GM21423 (cell line): Measurements from ENCODE around the gene CYP4A22.
"Not testable (repeated sequence)": the region's sequence is repeated elsewhere in the genome, so short reads cannot be mapped to it uniquely, and the experiment has no call there.

Source experiments
- ATAC-seq: cut with Tn5 transposase; IDR thresholded peaks from one replicate; pipeline ENCODE4 v1.9.1; 2021; ENCODE audit warnings: mild to moderate bottlenecking, moderate library complexity; ENCODE audit not compliant: unreplicated experiment

The CYP4A22 gene

GRCh38 chr1:47184822-47185677 lies 47.8 kb downstream of the CYP4A22 start:
- no peak for ATAC-seq

DNA sequence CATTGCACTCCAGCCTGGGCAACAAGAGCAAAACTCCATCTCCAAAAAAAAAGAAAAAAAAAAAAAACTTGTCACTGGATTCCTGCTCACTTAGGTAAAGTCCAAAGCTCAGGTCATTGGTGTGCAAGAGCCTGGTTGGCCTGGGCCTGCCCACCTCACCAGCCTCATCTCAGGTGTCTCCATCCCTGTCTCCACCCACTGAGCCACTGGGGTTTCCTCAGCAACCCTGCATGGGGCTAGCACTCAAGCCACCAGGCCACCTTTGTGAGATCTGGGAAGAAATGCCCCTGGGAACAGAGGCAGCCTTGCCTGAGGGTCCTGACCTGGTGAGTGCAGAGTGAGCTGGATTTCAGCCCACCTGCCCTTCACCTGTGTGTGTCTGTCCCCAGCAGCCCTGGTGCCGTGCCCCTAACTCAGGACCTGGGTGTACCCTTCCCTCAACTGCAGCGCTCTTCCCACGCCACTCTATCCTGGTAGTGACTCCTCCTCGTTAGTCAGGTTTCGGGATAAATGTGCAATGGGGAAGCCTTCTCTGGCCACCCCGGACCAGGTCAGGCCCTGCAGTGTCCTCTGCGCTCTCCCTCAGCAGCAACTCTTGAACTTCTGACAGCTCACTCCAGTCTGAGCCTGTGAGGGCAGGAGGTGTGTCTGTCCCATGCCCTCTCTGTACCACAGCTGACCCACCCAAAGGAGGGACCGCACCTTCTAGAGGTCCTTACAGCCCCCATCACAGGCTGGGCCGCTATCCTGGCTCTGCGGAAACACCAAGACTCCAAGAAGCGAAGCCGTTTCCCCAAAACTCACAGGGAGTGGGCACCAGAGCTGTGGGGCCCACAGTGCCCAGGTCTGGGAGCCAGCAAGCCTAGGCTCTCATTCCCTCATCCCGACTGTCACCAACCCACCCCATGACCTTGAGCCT lies 49.3 kb downstream of the CYP4A22 start:
- ATAC-seq = no peak

DNA sequence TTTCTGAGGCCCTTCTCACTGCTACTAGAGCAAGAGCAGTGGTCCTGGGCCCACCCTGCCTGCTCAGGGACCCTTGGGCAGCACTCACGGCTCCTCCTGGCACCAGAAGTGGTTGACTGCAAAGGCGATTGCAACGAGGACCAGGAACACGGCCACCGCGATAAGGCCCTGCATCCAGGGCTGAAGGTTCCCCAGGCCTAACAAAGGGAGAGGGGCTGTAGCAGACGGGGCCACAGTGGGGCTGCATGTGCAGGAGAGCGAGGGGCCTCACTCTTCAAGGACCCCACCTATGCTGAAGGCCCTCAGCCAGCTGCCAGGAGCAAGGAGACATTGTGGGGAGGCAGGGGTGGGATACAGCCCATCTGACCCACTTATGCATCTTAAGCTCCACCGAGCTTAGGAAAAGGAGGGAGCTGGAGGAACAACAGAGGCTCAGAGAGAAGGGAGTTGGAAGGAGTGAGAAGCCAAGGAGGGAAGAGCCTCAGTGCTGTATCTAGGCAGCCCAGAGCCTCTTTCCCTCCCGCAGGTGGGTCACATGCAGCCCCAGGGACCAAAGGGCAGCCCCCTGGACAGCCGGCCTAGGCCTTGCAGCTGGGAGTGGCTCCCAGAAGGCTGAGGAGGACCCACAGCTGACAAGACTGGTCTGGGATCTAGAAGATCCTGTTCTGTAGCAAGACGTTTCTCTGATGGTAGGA lies 50.1 kb downstream of the CYP4A22 start:
- no peak for ATAC-seq

DNA sequence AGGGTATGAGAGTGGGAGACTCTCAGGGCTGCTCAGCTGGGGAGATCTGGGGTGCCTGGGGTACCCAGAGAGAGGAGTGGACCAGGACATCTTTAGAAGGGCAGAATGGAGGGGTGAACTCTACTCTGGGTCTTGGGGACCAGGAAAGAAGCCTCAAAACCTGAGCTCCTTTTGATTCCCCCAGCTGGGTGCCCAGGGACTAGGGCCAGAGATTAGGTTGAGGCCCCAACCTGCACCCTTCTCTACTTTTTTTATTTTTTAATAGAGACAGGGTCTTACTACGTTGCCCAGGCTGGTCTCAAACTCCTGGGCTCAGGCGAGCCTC lies 50.6 kb downstream of the CYP4A22 start:
- ATAC-seq = no peak

DNA sequence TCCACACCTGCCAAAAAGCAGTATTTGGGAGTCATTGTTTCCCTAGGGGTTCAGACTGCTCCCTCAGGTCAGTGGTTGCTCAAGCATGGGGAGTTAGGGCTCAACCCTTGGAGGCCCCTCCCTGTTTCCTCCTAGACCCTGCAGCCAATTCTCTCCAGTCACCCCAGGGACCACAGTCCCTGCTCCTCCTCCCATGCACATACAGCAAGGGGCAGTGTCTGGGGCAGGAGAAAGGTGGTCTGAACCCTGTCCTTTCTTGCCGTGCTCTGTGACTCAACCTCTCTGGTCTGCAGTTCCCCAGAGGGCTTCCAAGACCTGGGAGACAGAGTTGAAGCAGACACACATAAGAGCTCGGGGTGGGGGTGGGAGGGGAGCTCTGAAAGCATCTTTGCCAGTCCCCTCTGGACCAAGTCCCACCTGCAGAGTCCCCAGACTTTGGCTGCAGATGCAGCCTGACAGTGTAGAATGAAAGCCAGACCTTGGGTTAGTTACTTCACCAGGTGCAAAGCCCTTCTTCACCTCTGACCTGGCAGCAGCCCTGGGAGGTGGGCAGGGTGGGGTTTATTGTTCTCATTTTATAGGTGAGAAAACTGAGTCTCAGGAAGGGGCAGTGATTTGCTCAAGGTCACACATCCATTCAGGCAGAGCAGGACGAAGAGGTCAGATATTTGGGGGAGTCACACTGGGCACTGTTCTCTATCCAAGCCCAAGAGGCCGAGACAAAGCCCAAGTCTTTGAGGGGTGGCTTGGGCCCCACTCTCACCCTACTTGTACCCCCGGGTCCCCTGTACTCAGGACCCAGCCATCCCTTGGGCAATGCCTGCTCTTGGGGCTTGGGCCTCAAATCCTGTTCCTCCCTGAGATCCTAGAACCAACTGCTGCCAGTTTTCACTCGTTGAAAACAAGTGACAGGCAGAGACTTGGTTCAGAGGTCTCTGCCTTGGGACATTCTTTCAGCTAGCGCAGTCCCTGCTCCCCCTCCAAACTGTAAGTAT lies 51.8 kb downstream of the CYP4A22 start:
- no peak for ATAC-seq

DNA sequence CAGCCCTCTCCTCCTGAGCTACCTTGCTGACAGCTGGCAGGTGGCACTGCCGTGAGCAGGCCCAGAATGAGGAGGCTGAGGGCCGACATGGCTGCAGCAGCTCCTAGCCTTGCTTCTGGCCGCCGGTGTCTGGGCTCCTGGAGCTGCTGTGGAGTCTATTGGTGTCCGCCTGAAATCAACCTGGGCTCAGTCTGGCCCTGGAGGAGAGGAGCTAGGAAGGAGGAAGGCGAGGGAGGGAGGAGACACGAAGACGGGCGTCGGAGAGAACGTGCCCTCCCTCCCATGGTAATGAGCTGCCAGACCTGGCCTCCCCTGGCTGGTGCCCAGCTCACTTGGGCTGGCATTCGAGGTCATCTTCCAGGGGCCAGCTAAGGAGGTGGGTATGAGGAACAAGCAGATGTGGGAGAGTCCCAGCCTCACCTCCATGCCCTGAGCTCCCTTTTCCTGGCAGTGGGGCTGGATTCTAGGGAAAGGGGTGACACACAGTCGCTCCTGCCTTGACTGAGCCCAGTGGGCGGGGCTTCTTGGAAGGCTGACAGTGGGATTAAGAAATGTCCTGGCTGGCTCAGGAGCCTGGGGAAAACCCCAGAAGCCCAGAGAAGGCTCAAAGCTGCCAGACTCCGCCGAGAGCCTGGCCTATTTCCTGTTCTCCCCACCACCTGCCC lies 52.7 kb downstream of the CYP4A22 start, which contains the start of gene PDZK1IP1:
TSS of gene PDZK1IP1 (minus strand) at position 193 of the 665 bp plus-strand sequence. CDS start at position 89, 104 bp downstream.
- ATAC-seq = no peak

DNA sequence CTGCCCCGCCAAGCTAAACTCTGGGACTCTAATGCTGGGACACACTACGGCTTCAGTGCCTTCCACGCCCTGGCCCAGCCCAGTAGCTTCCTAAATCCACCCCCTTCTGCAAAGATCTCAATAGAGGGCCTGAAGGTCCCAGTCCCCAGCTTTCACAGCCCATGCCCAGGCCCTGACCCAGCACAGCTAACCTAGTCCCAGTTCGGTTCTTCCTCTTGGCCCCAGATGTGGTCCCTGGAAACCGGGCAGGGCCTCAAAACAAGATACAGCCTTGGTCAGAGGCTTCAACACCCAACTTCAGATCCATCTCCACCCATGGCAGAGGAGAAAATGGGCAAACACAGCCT lies 53.2 kb downstream of the CYP4A22 start:
- ATAC-seq = no peak

GRCh38 chr1:47190857-47191256 lies 53.6 kb downstream of the CYP4A22 start:
- no peak for ATAC-seq

- ATAC-seq = no peak
These were observed 54.8 kb downstream of the CYP4A22 start for GRCh38 chr1:47191940-47192457.

GRCh38 chr1:47192458-47193384 lies 55.5 kb downstream of the CYP4A22 start:
- no peak for ATAC-seq

GRCh38 chr1:47193496-47193895 lies 56.3 kb downstream of the CYP4A22 start:
- not testable (repeated sequence) for ATAC-seq

DNA sequence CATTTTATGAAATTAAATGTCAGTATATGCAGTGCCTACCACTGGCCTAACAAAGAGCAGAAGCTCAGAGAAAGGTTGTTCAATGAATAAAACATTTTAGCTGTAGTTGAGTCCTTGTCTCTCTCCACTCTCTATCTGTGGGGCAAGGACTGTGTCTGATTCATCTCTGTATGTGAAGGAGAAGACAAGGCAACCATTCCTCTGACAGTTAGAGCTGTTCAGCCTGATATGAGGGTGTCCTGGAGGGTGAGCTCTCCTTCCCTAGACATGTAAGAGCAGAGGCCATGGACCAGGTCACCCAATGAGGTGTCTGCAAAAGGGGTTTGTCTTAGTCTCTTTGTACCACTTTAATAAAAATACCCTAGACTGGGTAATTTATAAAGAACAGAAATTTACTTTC lies 57.1 kb downstream of the CYP4A22 start:
- no peak for ATAC-seq

DNA sequence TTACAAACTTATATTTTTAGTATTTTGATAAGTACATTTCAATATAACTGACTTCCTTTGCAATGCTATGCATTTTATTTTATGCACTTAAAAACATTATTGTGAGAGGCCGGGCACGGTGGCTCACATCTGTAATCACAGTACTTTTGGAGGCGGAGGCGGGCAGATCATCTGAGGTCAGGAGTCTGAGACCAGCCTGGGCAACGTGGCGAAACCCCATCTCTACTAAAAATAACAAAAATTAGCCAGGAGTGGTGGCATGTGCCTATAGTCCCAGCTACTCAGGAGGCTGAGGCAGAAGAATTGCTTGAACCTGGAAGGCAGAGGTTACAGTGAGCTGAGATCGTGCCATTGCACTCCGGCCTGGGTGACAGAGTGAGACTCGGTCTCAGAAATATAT lies 58.7 kb downstream of the CYP4A22 start:
- ATAC-seq = not testable (repeated sequence)

- ATAC-seq = no peak
These were observed 59.4 kb downstream of the CYP4A22 start for GRCh38 chr1:47196622-47197021.

DNA sequence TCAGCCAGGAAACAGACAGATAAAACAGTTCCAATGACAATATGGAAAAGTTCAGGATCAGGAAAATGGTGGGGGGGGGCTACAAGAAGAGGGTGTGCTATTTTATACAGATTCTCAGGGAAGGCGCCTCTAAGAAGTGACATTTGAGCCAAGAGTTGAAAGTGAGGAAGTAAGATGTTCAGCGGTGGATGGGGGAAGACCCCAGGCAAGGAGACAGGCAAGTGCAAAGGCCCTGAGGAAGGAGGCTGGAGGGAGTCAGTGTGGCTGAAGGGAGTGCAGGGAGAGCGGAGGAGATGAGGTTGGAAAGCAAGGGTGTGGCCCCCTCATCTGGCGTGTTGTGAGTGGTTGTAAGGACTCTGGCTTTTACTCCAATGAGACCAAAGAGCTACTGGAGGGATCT lies 61.0 kb downstream of the CYP4A22 start:
- no peak for ATAC-seq
